Mammary epithelial cell (primary cell): Measurements from ENCODE around the gene HRK.

Source experiments
- CTCF ChIP-seq, 2 donors: IDR thresholded peaks in 1 of 2; conservative IDR thresholded peaks in 1 of 2; 2 replicates each; pipeline ENCODE4 v1.5.1; 2011 to 2012; ENCODE audit warnings: inconsistent platforms in 2 of 2, low read length in 2 of 2, mild to moderate bottlenecking in 2 of 2, control low read depth in 1 of 2, low read depth in 1 of 2; ENCODE audit not compliant: insufficient read depth in 1 of 2; ENCODE audit errors: extremely low read depth in 1 of 2
- EZH2 ChIP-seq: IDR thresholded peaks from 2 replicates; pipeline ENCODE4 v1.6.1; 2012; ENCODE audit warnings: low read length, inconsistent platforms, borderline replicate concordance

GRCh38 chr12:116929885-116930284 lies 48.6 kb upstream of the HRK start:
- TF ChIP-seq CTCF (conservative IDR thresholded peaks at IDR 0.05 in 1 of 2, IDR thresholded peaks at IDR 0.05 in 1 of 2; ENCODE audit: extremely low read depth in 1 of 2, insufficient read depth in 1 of 2, low read depth in 1 of 2, low read length in 2 of 2) (no peak), EZH2 (no peak)
